ENCODE results near the gene FKTN.

FKTN gene

DNA sequence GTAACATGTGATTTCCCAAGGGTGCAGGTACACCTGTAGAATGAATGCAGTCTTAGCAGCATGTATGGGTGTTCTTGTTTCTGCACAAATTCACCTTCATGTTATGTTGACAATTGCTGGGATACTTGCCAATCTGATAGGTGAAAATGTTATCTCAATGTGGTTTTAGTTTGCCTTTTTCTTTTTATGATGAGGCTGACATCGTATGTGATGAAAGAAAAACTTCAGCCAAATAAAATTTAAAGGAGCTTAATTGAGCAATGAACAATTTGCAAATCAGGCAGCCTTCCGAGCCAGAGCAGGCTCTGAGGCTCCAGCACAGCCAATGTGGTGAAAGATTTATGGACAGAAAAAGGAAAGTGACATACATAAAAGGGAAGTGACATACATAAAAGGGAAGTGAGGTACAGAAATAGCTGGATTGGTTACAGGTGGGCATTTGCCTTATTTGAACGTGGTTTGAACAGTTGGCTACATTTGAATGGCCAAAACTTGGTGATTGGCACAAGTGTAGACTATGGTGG lies 114.8 kb downstream of the FKTN start:
- Histone ChIP-seq H3K4me1 (ENCODE audit: insufficient read depth, low read length) (peaks cover 10% of the 10 kb centered on the region), H3K9me3 (ENCODE audit: low read length) (no peaks in the 10 kb centered on the region), H3K27me3 (ENCODE audit: insufficient read depth, low read length) (no peaks in the 10 kb centered on the region)

DNA sequence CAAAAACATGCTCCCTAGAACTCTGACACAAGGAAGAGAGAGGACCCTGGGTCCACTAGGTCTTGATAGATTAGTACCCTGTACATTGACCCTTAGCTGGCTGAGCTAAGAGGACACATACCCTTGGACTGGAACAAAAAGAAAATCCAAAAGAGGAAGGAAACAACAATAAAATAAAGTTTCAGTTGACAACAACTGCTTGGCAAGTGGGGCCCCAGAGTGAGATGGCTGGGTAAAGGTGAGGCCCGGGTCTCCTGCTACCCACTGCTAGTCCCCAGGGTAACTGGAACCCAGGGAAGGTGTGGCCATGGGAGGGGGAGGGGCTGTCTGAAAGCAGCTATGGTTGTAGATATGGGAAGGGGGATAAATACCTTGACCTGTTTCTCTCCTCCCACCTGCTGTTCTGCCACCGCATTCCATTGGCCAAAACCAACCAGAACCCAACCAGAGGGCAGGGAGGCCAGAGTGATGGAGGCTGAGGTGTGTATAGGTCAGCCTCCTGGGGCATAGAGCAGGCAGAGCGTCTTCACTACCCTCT lies 116.0 kb downstream of the FKTN start:
- Histone ChIP-seq H3K9me3 (ENCODE audit: low read length) (no peaks in the 10 kb centered on the region), H3K36me3 (ENCODE audit: insufficient read depth, low read length) (no peaks in the 10 kb centered on the region), H3K4me1 (ENCODE audit: insufficient read depth, low read length) (peaks cover 7% of the 10 kb centered on the region), H3K4me3 (ENCODE audit: low read length) (no peak overlapping the region), H2AFZ (ENCODE audit: low read depth, low read length) (no peak overlapping the region), H3K27me3 (ENCODE audit: insufficient read depth, low read length) (no peaks in the 10 kb centered on the region)

More for the DNA sequence above, 114.8 kb downstream of the FKTN start:
- H3K4me3 ChIP-seq (ENCODE audit: low read length), result no peak overlapping the region
- no peaks in the 10 kb centered on the region for H3K36me3 ChIP-seq (ENCODE audit: insufficient read depth, low read length)
- no peak overlapping the region for H2AFZ ChIP-seq (ENCODE audit: low read depth, low read length)

DNA sequence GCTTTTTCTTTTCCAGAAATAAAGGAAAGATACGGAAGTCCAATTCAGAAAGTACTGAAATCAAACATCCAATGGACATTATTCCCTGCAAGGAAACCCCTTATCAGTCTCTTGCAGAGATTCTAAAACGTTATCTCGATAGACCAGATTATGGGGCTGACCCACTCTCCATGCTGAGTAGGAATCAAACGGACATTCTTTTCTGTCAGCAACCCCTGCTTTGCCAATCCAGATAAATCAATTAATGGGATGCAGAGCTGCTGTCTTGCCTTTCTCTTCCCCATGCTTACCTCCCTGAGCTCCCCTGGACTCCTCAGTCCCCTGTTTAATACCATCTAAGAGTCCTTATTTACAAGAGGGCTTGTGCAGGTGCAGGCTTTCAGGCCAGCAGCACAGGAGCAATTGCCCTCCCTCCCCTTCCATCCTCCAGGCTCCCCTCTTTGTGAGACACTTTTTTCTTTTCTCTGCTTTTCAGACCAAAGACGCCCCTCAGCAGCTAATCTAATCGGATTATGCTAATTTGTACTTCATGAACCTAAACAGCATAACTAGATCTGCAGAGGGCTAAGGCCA lies 118.5 kb downstream of the FKTN start:
- no peaks in the 10 kb centered on the region for H3K36me3 ChIP-seq (ENCODE audit: insufficient read depth, low read length)
- no peak overlapping the region for H2AFZ ChIP-seq (ENCODE audit: low read depth, low read length)
- no peak overlapping the region for H3K4me3 ChIP-seq (ENCODE audit: low read length)
- no peaks in the 10 kb centered on the region for H3K27me3 ChIP-seq (ENCODE audit: insufficient read depth, low read length)
- no peaks in the 10 kb centered on the region for H3K9me3 ChIP-seq (ENCODE audit: low read length)
- peaks cover 7% of the 10 kb centered on the region for H3K4me1 ChIP-seq (ENCODE audit: insufficient read depth, low read length)

DNA sequence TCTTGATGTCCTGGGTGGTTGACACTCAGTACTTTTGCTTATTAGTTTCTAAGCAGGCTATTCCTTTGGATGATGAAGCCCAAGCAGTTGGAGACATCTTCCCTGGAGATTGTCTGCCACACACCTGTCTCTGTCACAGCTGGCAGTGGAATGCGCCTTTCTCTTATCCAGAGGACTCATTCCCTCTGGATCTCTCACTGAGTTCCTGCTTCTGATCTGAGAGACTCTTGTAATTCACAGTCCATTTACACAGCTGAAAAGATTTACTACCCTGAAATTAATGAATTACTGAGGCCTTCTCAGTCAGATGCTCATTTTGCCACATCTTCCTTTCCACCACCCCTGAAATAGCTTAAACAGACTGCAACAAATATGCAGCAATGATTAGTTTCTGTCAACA lies 120.2 kb downstream of the FKTN start:
- Histone ChIP-seq H3K4me3 (ENCODE audit: low read length) (no peak overlapping the region), H3K27me3 (ENCODE audit: insufficient read depth, low read length) (no peaks in the 10 kb centered on the region), H3K9me3 (ENCODE audit: low read length) (no peaks in the 10 kb centered on the region), H3K36me3 (ENCODE audit: insufficient read depth, low read length) (no peaks in the 10 kb centered on the region), H3K4me1 (ENCODE audit: insufficient read depth, low read length) (peaks cover 7% of the 10 kb centered on the region), H2AFZ (ENCODE audit: low read depth, low read length) (no peak overlapping the region)

- H3K9me3 ChIP-seq (ENCODE audit: low read length), result no peaks in the 10 kb centered on the region
- H3K27me3 ChIP-seq (ENCODE audit: insufficient read depth, low read length), result no peaks in the 10 kb centered on the region
- H3K4me3 ChIP-seq (ENCODE audit: low read length), result no peak overlapping the region
Measured at GRCh38 chr9:105678781-105679180, 120.8 kb downstream of the FKTN start.

GRCh38 chr9:105679257-105680022 lies 121.5 kb downstream of the FKTN start:
- Histone ChIP-seq H3K36me3 (ENCODE audit: insufficient read depth, low read length) (no peaks in the 10 kb centered on the region), H2AFZ (ENCODE audit: low read depth, low read length) (no peak overlapping the region), H3K4me1 (ENCODE audit: insufficient read depth, low read length) (peaks cover 7% of the 10 kb centered on the region), H3K4me3 (ENCODE audit: low read length) (no peak overlapping the region), H3K27me3 (ENCODE audit: insufficient read depth, low read length) (no peaks in the 10 kb centered on the region), H3K9me3 (ENCODE audit: low read length) (no peaks in the 10 kb centered on the region)

More at GRCh38 chr9:105678781-105679180, 120.8 kb downstream of the FKTN start:
- Histone ChIP-seq H3K4me1 (ENCODE audit: insufficient read depth, low read length) (peaks cover 7% of the 10 kb centered on the region), H3K36me3 (ENCODE audit: insufficient read depth, low read length) (no peaks in the 10 kb centered on the region), H2AFZ (ENCODE audit: low read depth, low read length) (no peak overlapping the region)

GRCh38 chr9:105681313-105681712 lies 123.4 kb downstream of the FKTN start:
- peaks cover 6% of the 10 kb centered on the region for H3K4me1 ChIP-seq (ENCODE audit: insufficient read depth, low read length)
- no peaks in the 10 kb centered on the region for H3K9me3 ChIP-seq (ENCODE audit: low read length)
- no peak overlapping the region for H3K4me3 ChIP-seq (ENCODE audit: low read length)
- no peak overlapping the region for H2AFZ ChIP-seq (ENCODE audit: low read depth, low read length)
- H3K27me3 ChIP-seq (ENCODE audit: insufficient read depth, low read length), result no peaks in the 10 kb centered on the region
- H3K36me3 ChIP-seq (ENCODE audit: insufficient read depth, low read length), result no peaks in the 10 kb centered on the region

DNA sequence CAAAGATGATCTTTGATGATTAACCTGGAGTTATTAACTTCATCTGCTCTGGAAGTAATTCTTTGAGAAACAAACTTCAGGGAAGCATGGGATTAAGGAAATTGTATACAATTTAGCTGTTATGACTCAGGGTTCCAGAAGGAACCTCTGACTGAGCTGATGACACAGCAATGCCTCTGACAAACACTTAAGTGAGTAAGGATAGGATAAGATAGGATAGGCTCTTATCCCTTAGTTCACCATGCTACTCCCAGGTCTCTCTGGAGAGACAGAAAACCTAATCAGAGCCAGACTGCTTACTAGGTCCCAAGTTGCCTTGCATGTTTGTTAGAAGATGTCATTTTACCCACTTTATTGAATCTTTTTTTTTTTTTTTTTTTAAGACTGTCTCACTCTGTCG lies 123.8 kb downstream of the FKTN start:
- H3K27me3 ChIP-seq (ENCODE audit: insufficient read depth, low read length), result no peaks in the 10 kb centered on the region
- H2AFZ ChIP-seq (ENCODE audit: low read depth, low read length), result no peak overlapping the region
- H3K9me3 ChIP-seq (ENCODE audit: low read length), result no peaks in the 10 kb centered on the region
- H3K4me3 ChIP-seq (ENCODE audit: low read length), result no peak overlapping the region
- H3K36me3 ChIP-seq (ENCODE audit: insufficient read depth, low read length), result no peaks in the 10 kb centered on the region
- peaks cover 2% of the 10 kb centered on the region for H3K4me1 ChIP-seq (ENCODE audit: insufficient read depth, low read length)

DNA sequence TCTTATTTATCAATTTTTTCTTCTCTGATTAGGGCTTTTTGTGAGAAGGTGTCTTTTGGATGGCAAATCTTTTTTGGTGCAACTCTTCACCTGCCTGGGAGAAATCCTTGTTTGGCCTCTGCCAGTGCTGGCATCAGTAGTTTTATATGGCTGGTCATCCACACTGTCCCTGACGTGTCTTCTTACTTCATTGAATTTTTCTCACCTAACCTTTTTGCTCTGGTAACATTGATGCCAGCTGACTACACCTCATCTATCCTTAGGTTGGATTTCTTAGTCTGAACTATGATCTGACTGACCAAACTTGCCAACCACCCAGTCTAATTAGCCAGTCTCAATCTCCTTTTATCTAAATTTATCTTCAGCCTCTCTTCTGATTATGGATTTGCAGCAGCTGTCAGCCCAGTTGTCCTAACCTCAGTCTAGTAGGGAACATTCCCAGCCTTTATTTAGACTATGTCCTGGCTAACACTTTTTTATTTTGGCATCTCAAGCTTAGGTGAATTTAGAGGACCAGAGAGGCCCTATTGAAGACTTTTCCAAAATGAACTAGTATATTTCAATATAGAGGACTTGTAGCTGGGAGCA lies 125.9 kb downstream of the FKTN start:
- no peak overlapping the region for H3K4me3 ChIP-seq (ENCODE audit: low read length)
- no peak overlapping the region for H2AFZ ChIP-seq (ENCODE audit: low read depth, low read length)
- H3K36me3 ChIP-seq (ENCODE audit: insufficient read depth, low read length), result no peaks in the 10 kb centered on the region
- no peaks in the 10 kb centered on the region for H3K4me1 ChIP-seq (ENCODE audit: insufficient read depth, low read length)
- no peaks in the 10 kb centered on the region for H3K27me3 ChIP-seq (ENCODE audit: insufficient read depth, low read length)
- no peaks in the 10 kb centered on the region for H3K9me3 ChIP-seq (ENCODE audit: low read length)

GRCh38 chr9:105686936-105687335 lies 129.0 kb downstream of the FKTN start:
- Histone ChIP-seq H3K4me3 (ENCODE audit: low read length) (no peak overlapping the region), H3K36me3 (ENCODE audit: insufficient read depth, low read length) (no peaks in the 10 kb centered on the region), H3K4me1 (ENCODE audit: insufficient read depth, low read length) (no peaks in the 10 kb centered on the region), H2AFZ (ENCODE audit: low read depth, low read length) (no peak overlapping the region), H3K9me3 (ENCODE audit: low read length) (no peaks in the 10 kb centered on the region), H3K27me3 (ENCODE audit: insufficient read depth, low read length) (no peaks in the 10 kb centered on the region)

Measured in neuron (in vitro differentiated cells).